ENCODE data around the gene NAA40.

- TF ChIP-seq, protein P1, sequence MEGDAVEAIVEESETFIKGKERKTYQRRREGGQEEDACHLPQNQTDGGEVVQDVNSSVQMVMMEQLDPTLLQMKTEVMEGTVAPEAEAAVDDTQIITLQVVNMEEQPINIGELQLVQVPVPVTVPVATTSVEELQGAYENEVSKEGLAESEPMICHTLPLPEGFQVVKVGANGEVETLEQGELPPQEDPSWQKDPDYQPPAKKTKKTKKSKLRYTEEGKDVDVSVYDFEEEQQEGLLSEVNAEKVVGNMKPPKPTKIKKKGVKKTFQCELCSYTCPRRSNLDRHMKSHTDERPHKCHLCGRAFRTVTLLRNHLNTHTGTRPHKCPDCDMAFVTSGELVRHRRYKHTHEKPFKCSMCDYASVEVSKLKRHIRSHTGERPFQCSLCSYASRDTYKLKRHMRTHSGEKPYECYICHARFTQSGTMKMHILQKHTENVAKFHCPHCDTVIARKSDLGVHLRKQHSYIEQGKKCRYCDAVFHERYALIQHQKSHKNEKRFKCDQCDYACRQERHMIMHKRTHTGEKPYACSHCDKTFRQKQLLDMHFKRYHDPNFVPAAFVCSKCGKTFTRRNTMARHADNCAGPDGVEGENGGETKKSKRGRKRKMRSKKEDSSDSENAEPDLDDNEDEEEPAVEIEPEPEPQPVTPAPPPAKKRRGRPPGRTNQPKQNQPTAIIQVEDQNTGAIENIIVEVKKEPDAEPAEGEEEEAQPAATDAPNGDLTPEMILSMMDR (conservative IDR thresholded peaks at IDR 0.05 in 1 of 2, IDR thresholded peaks at IDR 0.05 in 1 of 2; ENCODE audit: low read depth in 1 of 2, low read length in 2 of 2): no peak
- TF ChIP-seq EZH2 (IDR thresholded peaks at IDR 0.05; ENCODE audit: low read length, missing control alignments): no peak
These were observed 21.7 kb upstream of the NAA40 start, which contains the start of gene RCOR2 for GRCh38 chr11:63916837-63917691.
